ENCODE measurements around the gene GAPDH.

Gene GAPDH

GRCh38 chr12:6526766-6527525, 7.4 kb upstream of the GAPDH start:
- TF ChIP-seq, protein P1, sequence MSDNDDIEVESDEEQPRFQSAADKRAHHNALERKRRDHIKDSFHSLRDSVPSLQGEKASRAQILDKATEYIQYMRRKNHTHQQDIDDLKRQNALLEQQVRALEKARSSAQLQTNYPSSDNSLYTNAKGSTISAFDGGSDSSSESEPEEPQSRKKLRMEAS (IDR thresholded peaks at IDR 0.05; ENCODE audit: low read depth, low read length), result no peak
- TF ChIP-seq, protein P2, sequence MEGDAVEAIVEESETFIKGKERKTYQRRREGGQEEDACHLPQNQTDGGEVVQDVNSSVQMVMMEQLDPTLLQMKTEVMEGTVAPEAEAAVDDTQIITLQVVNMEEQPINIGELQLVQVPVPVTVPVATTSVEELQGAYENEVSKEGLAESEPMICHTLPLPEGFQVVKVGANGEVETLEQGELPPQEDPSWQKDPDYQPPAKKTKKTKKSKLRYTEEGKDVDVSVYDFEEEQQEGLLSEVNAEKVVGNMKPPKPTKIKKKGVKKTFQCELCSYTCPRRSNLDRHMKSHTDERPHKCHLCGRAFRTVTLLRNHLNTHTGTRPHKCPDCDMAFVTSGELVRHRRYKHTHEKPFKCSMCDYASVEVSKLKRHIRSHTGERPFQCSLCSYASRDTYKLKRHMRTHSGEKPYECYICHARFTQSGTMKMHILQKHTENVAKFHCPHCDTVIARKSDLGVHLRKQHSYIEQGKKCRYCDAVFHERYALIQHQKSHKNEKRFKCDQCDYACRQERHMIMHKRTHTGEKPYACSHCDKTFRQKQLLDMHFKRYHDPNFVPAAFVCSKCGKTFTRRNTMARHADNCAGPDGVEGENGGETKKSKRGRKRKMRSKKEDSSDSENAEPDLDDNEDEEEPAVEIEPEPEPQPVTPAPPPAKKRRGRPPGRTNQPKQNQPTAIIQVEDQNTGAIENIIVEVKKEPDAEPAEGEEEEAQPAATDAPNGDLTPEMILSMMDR (IDR thresholded peaks at IDR 0.05; ENCODE audit: low read depth, low read length), result no peak
- no peak overlapping the region for H3K4me3 ChIP-seq (ENCODE audit: low read depth, low read length)
- DNase-seq (ENCODE audit: low read depth), result no peak

GRCh38 chr12:6527711-6528110, 6.6 kb upstream of the GAPDH start:
- TF ChIP-seq, protein P2 (IDR thresholded peaks at IDR 0.05; ENCODE audit: low read depth, low read length), result no peak
- TF ChIP-seq MYC (IDR thresholded peaks at IDR 0.05; ENCODE audit: low read depth, low read length) (no peak), POLR2A (IDR thresholded peaks at IDR 0.05; ENCODE audit: extremely low read depth, insufficient read length) (no peak)
- TF ChIP-seq, protein P1 (IDR thresholded peaks at IDR 0.05; ENCODE audit: low read depth, low read length), result no peak
- DNase-seq (ENCODE audit: low read depth), result no peak
- no peak overlapping the region for H3K4me3 ChIP-seq (ENCODE audit: low read depth, low read length)

DNA sequence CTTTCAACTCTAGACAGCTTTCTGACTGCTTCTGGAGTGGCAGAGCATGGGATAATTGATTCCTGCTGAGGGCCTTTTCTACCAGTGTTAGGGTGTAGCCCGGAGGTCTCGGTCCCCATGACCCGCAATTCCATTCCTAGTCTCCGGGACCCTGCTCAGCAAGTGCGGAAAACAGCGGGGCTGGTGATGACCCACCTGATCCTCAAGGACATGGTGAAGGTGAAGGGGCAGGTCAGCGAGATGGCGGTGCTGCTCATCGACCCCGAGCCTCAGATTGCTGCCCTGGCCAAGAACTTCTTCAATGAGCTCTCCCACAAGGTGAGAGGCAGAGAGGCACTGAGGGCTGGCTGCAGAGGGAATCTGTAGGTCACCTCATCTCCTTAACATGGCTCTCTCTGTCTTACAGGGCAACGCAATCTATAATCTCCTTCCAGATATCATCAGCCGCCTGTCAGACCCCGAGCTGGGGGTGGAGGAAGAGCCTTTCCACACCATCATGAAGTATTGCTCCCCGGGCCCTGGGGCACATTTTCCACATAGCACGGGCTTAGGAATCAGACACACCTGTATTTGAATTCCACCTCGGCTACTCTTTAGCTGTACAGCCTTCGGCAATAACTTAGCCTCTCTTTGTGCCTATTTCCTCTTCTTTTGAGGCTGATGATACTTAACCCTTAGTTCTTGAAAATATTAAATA, 5.6 kb upstream of the GAPDH start:
- DNase-seq (ENCODE audit: low read depth), result no peak
- TF ChIP-seq MYC (IDR thresholded peaks at IDR 0.05; ENCODE audit: low read depth, low read length), result no peak
- TF ChIP-seq POLR2A (IDR thresholded peaks at IDR 0.05; ENCODE audit: extremely low read depth, insufficient read length), result no peak
- TF ChIP-seq, protein P2 (IDR thresholded peaks at IDR 0.05; ENCODE audit: low read depth, low read length), result no peak
- TF ChIP-seq, protein P1 (IDR thresholded peaks at IDR 0.05; ENCODE audit: low read depth, low read length), result no peak
- no peak overlapping the region for H3K4me3 ChIP-seq (ENCODE audit: low read depth, low read length)

DNA sequence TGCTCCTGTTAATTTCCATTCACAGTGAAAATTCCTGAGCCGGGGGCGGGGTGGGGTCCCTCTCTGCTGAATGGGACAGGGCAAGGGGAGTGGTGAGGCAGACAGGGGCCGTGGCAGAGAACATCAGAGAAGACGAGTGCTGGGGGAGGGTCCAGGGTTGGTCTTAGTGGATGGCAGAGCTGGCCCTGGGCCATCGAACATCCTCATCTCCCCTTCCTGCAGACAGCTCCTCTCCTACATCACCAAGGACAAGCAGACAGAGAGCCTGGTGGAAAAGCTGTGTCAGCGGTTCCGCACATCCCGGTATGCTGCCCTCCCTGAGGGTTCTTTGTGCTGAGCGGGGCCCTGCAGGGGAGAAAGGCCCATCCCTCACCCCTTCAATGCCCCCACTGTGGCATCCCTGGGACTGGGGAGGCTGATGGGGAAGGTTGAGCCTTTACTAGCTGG, 5.0 kb upstream of the GAPDH start:
- no peak overlapping the region for H3K4me3 ChIP-seq (ENCODE audit: low read depth, low read length)
- no peak for DNase-seq (ENCODE audit: low read depth)
- TF ChIP-seq, protein P1 (IDR thresholded peaks at IDR 0.05; ENCODE audit: low read depth, low read length), result no peak
- TF ChIP-seq, protein P2 (IDR thresholded peaks at IDR 0.05; ENCODE audit: low read depth, low read length), result no peak
- TF ChIP-seq MYC (IDR thresholded peaks at IDR 0.05; ENCODE audit: low read depth, low read length), result no peak

DNA sequence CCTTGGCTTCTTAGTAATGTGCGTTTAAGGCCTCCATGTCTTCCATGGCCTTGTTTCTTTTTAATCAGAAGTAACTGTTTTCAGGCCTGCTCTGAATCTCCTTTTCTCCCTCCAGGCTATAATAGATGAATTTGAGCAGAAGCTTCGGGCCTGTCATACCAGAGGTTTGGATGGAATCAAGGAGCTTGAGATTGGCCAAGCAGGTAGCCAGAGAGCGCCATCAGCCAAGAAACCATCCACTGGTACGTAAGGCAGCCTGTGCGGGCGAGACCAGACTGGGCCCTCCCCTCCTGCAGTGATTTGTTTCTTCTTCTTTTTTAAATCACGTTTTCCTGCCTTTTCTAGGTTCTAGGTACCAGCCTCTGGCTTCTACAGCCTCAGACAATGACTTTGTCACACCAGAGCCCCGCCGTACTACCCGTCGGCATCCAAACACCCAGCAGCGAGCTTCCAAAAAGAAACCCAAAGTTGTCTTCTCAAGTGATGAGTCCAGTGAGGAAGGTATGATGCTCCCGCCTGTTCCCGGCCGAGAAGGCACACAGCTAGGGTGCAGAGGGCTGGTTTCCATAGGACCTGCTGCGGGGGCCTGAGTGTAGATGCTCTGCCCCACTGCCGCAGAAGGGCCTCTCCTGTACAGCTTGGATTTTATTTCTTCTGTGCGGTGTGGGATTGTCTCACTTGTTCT, 3.6 kb upstream of the GAPDH start:
- TF ChIP-seq POLR2A (IDR thresholded peaks at IDR 0.05; ENCODE audit: extremely low read depth, insufficient read length) (no peak), MYC (IDR thresholded peaks at IDR 0.05; ENCODE audit: low read depth, low read length) (no peak)
- TF ChIP-seq, protein P2 (IDR thresholded peaks at IDR 0.05; ENCODE audit: low read depth, low read length), result no peak
- TF ChIP-seq, protein P1 (IDR thresholded peaks at IDR 0.05; ENCODE audit: low read depth, low read length), result no peak
- DNase-seq (ENCODE audit: low read depth), result no peak
- no peak overlapping the region for H3K4me3 ChIP-seq (ENCODE audit: low read depth, low read length)

Measured in NB4 (cell line).